ENCODE measurements around the gene TIPARP.
"Not testable (repeated sequence)": the region's sequence is repeated elsewhere in the genome, so short reads cannot be mapped to it uniquely, and the experiment has no call there.

Gene TIPARP

DNA sequence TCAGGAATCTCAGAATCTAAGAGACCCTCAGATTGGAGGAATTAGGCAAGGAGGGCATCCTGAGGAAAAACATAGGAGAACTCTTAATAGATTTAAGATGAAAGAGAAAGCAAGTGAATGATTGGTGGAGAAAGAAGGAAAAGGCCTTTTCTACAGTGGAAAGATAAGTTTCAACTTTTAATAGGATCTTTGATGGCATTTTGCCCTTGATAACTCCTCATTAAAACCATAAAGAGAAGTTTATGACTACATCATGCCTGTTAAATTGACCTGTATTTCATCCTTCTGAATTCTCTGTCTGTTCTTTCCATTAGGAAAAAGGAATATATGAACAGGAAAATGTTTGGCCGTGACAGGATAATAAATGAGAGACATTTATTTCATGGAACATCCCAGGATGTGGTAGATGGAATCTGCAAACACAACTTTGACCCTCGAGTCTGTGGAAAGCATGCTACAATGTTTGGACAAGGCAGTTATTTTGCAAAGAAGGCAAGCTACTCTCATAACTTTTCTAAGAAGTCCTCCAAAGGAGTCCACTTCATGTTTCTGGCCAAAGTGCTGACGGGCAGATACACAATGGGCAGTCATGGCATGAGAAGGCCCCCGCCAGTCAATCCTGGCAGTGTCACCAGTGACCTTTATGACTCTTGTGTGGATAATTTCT, 30.1 kb downstream of the TIPARP start:
- Histone ChIP-seq H3K4me3 (ENCODE audit: low read length) (no peak overlapping the region), H3K27me3 (ENCODE audit: control insufficient read depth, insufficient read depth, low read length) (no peaks in the 10 kb centered on the region), H3K9me3 (replicated peaks; ENCODE audit: low read length) (no peaks in the 10 kb centered on the region), H3K36me3 (ENCODE audit: insufficient read depth, low read length) (peaks cover 91% of the 10 kb centered on the region), H3K9ac (ENCODE audit: low read depth, low read length) (no peak overlapping the region), H3K4me1 (ENCODE audit: control insufficient read depth, insufficient read depth, low read length) (peaks cover 53% of the 10 kb centered on the region), H3K4me2 (ENCODE audit: low read length) (no peak overlapping the region)

GRCh38 chr3:156705761-156706616, 31.6 kb downstream of the TIPARP start:
- H3K9me3 ChIP-seq (replicated peaks; ENCODE audit: low read length): no peaks in the 10 kb centered on the region
- no peaks in the 10 kb centered on the region for H3K27me3 ChIP-seq (ENCODE audit: control insufficient read depth, insufficient read depth, low read length)
- peaks cover 95% of the 10 kb centered on the region for H3K36me3 ChIP-seq (ENCODE audit: insufficient read depth, low read length)
- no peak overlapping the region for H3K4me3 ChIP-seq (ENCODE audit: low read length)
- H3K4me2 ChIP-seq (ENCODE audit: low read length): no peak overlapping the region
- no peak overlapping the region for H3K9ac ChIP-seq (ENCODE audit: low read depth, low read length)
- H3K4me1 ChIP-seq (ENCODE audit: control insufficient read depth, insufficient read depth, low read length): peaks cover 49% of the 10 kb centered on the region

- peaks cover 36% of the 10 kb centered on the region for H3K4me1 ChIP-seq (ENCODE audit: control insufficient read depth, insufficient read depth, low read length)
- no peaks in the 10 kb centered on the region for H3K9me3 ChIP-seq (replicated peaks; ENCODE audit: low read length)
- H3K9ac ChIP-seq (ENCODE audit: low read depth, low read length): no peak overlapping the region
- H3K27me3 ChIP-seq (ENCODE audit: control insufficient read depth, insufficient read depth, low read length): no peaks in the 10 kb centered on the region
- H3K4me3 ChIP-seq (ENCODE audit: low read length): no peak overlapping the region
- H3K36me3 ChIP-seq (ENCODE audit: insufficient read depth, low read length): peaks cover 84% of the 10 kb centered on the region
- H3K4me2 ChIP-seq (ENCODE audit: low read length): no peak overlapping the region
Measured at GRCh38 chr3:156707588-156707987, 33.2 kb downstream of the TIPARP start.

- H3K36me3 ChIP-seq (ENCODE audit: insufficient read depth, low read length): peaks cover 64% of the 10 kb centered on the region
- no peaks in the 10 kb centered on the region for H3K27me3 ChIP-seq (ENCODE audit: control insufficient read depth, insufficient read depth, low read length)
- H3K9me3 ChIP-seq (replicated peaks; ENCODE audit: low read length): no peaks in the 10 kb centered on the region
- no peak overlapping the region for H3K4me3 ChIP-seq (ENCODE audit: low read length)
- no peak overlapping the region for H3K4me2 ChIP-seq (ENCODE audit: low read length)
- peaks cover 20% of the 10 kb centered on the region for H3K4me1 ChIP-seq (ENCODE audit: control insufficient read depth, insufficient read depth, low read length)
- no peak overlapping the region for H3K9ac ChIP-seq (ENCODE audit: low read depth, low read length)
Measured at GRCh38 chr3:156710429-156710828, 36.0 kb downstream of the TIPARP start.

- no peak overlapping the region for H3K4me3 ChIP-seq (ENCODE audit: low read length)
- peaks cover 14% of the 10 kb centered on the region for H3K4me1 ChIP-seq (ENCODE audit: control insufficient read depth, insufficient read depth, low read length)
- H3K36me3 ChIP-seq (ENCODE audit: insufficient read depth, low read length): peaks cover 64% of the 10 kb centered on the region
- no peaks in the 10 kb centered on the region for H3K9me3 ChIP-seq (replicated peaks; ENCODE audit: low read length)
- no peak overlapping the region for H3K9ac ChIP-seq (ENCODE audit: low read depth, low read length)
- no peak overlapping the region for H3K4me2 ChIP-seq (ENCODE audit: low read length)
- H3K27me3 ChIP-seq (ENCODE audit: control insufficient read depth, insufficient read depth, low read length): no peaks in the 10 kb centered on the region
Measured at GRCh38 chr3:156711113-156711512, 36.7 kb downstream of the TIPARP start.

- not testable (repeated sequence) for H3K4me2 ChIP-seq (ENCODE audit: low read length); H3K9me3 ChIP-seq (replicated peaks; ENCODE audit: low read length); H3K9ac ChIP-seq (ENCODE audit: low read depth, low read length); H3K4me3 ChIP-seq (ENCODE audit: low read length); H3K27me3 ChIP-seq (ENCODE audit: control insufficient read depth, insufficient read depth, low read length)
- H3K4me1 ChIP-seq (ENCODE audit: control insufficient read depth, insufficient read depth, low read length): peaks cover 13% of the 10 kb centered on the region
- peaks cover 65% of the 10 kb centered on the region for H3K36me3 ChIP-seq (ENCODE audit: insufficient read depth, low read length)
Measured at GRCh38 chr3:156711944-156712343, 37.6 kb downstream of the TIPARP start.

DNA sequence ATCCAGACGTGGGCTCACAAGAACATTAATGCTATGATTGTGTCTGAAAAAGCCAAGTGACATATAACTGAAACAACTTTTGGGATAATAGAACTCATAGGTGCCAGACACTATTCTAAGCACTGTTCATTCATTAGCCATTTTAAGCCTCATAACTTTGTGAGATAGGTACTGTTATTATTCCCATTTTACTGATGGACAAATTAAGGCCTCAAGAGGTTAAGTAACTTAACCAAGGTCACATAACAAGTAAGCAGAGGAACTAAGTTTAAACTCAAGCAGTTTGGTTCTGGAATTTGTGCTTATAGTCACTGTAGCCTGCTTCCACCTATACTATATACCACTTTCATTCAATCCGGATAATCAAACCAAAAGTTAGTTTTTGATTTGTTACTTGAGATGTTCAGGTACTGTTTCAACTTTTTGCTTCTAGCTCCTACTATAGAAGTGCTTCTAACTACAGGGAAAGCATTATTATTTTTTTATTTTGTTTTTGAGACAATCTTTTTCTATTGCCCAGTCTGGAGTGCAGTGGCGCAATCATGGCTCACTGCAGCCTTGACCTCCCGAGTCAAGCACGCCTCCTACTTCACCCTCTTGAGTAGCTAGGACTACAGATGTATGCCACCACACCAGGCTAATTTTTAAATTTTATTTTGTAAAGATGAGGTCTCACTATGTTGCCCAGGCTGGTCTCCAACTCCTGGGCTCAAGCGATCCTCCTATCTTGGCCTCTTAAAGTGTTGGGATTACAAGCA, 41.9 kb downstream of the TIPARP start:
- H3K4me2 ChIP-seq (ENCODE audit: low read length): no peak overlapping the region
- H3K36me3 ChIP-seq (ENCODE audit: insufficient read depth, low read length): peaks cover 53% of the 10 kb centered on the region
- H3K4me3 ChIP-seq (ENCODE audit: low read length): no peak overlapping the region
- peaks cover 18% of the 10 kb centered on the region for H3K4me1 ChIP-seq (ENCODE audit: control insufficient read depth, insufficient read depth, low read length)
- H3K9me3 ChIP-seq (replicated peaks; ENCODE audit: low read length): no peaks in the 10 kb centered on the region
- H3K27me3 ChIP-seq (ENCODE audit: control insufficient read depth, insufficient read depth, low read length): no peaks in the 10 kb centered on the region
- H3K9ac ChIP-seq (ENCODE audit: low read depth, low read length): no peak overlapping the region

DNA sequence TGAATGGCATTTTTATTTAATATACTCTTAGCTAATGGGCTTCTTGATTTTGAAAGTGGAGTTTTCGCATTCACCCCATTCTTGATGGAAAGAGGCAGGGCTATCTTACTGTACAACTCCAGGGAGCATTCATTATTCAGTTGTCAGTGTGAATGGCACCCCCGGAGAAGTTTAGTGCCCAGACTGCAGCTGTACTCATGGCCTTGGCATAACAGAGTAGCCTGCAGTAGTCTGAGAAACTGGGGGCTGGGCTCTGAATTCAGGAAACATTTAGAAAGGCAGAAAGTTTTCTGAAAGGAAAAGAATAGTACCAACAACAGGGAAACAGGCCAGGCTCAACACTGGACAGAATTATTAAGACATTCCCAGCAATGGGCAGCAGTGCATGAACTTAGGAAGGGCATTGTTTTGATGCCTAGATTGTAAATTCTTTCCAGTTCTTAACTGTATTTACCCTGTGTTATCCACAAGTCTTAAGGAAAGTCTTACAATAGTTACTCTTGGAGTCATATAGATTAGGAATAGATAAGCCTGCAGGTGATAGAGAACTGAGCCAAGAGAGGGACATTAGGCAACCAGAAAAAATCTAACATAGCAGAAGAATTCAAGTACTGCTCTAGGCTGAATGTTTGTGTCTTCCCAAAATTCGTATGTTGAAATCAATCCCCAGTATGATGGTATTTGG, 44.4 kb downstream of the TIPARP start:
- H3K36me3 ChIP-seq (ENCODE audit: insufficient read depth, low read length): peaks cover 74% of the 10 kb centered on the region

DNA sequence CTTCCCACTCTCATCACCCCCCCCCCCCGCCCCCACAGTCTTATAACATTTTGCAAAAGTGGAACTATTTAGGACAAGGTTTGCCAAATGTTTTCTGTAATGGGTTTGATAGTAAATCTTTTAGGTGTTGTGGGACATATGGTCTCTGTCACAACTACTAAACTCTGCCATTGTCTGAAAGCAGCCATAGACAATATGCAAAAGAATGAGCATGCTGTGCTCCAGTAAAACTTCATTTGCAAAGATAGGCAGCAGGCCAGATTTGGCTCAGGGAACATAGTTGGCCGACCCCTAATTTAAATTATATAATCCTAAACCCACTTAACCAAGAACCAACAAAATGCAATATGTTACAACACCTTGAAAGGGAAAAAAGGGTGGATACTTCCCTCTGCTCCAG, 46.4 kb downstream of the TIPARP start:
- H3K4me2 ChIP-seq (ENCODE audit: low read length): no peak overlapping the region
- H3K9me3 ChIP-seq (replicated peaks; ENCODE audit: low read length): no peaks in the 10 kb centered on the region
- no peak overlapping the region for H3K4me3 ChIP-seq (ENCODE audit: low read length)
- H3K36me3 ChIP-seq (ENCODE audit: insufficient read depth, low read length): peaks cover 82% of the 10 kb centered on the region
- H3K9ac ChIP-seq (ENCODE audit: low read depth, low read length): no peak overlapping the region
- H3K27me3 ChIP-seq (ENCODE audit: control insufficient read depth, insufficient read depth, low read length): no peaks in the 10 kb centered on the region
- peaks cover 43% of the 10 kb centered on the region for H3K4me1 ChIP-seq (ENCODE audit: control insufficient read depth, insufficient read depth, low read length)

More for the DNA sequence above, 44.4 kb downstream of the TIPARP start:
- H3K27me3 ChIP-seq (ENCODE audit: control insufficient read depth, insufficient read depth, low read length): no peaks in the 10 kb centered on the region
- H3K9me3 ChIP-seq (replicated peaks; ENCODE audit: low read length): no peaks in the 10 kb centered on the region
- no peak overlapping the region for H3K4me3 ChIP-seq (ENCODE audit: low read length)
- H3K4me1 ChIP-seq (ENCODE audit: control insufficient read depth, insufficient read depth, low read length): peaks cover 43% of the 10 kb centered on the region
- no peak overlapping the region for H3K9ac ChIP-seq (ENCODE audit: low read depth, low read length)
- H3K4me2 ChIP-seq (ENCODE audit: low read length): no peak overlapping the region

- Histone ChIP-seq H3K4me1 (ENCODE audit: control insufficient read depth, insufficient read depth, low read length) (peaks cover 43% of the 10 kb centered on the region), H3K27me3 (ENCODE audit: control insufficient read depth, insufficient read depth, low read length) (no peaks in the 10 kb centered on the region), H3K4me3 (ENCODE audit: low read length) (no peak overlapping the region), H3K36me3 (ENCODE audit: insufficient read depth, low read length) (peaks cover 76% of the 10 kb centered on the region), H3K4me2 (ENCODE audit: low read length) (no peak overlapping the region), H3K9ac (ENCODE audit: low read depth, low read length) (no peak overlapping the region), H3K9me3 (replicated peaks; ENCODE audit: low read length) (no peaks in the 10 kb centered on the region)
Measured at GRCh38 chr3:156721687-156722618, 47.6 kb downstream of the TIPARP start.
